Gastrocnemius medialis (tissue), 4 donors: Measurements from ENCODE around the gene GAPDH.

Source experiments
- CTCF ChIP-seq, 5 experiments: fragments of 450-650 bp in 3 of 5; fragments of 200-600 bp in 2 of 5; sonication (generic) in 2 of 5; IDR thresholded peaks in 4 of 5; conservative IDR thresholded peaks in 1 of 5; 1 replicate in 4 of 5; 2 replicates in 1 of 5; pipeline ENCODE4 v1.5.1; 2016 to 2019; ENCODE audit warnings: antibody characterized with exemption in 5 of 5, mild to moderate bottlenecking in 3 of 5, moderate library complexity in 3 of 5
- POLR2A ChIP-seq, 2 donors: fragments of 450-650 bp; IDR thresholded peaks; one replicate each; pipeline ENCODE4 v1.6.1; 2017; ENCODE audit warnings: antibody characterized with exemption in 2 of 2, mild to moderate bottlenecking in 2 of 2, moderate library complexity in 2 of 2

GRCh38 chr12:6533653-6533922 is 729 bp upstream of the GAPDH start:
- no peak for TF ChIP-seq POLR2A (IDR thresholded peaks at IDR 0.05)
- TF ChIP-seq CTCF (IDR thresholded peaks at IDR 0.05 in 4 of 5, conservative IDR thresholded peaks at IDR 0.05 in 1 of 5): no peak
